ENCODE measurements around the gene PLEKHH2.

- TF ChIP-seq CTCF (IDR thresholded peaks at IDR 0.05) = no peak
- no peak for TF ChIP-seq POLR2A (IDR thresholded peaks at IDR 0.05)
- TF ChIP-seq EP300 (IDR thresholded peaks at IDR 0.05) = no peak
Observed at GRCh38 chr2:43810888-43811287, 173.8 kb downstream of the PLEKHH2 start.
